ENCODE results near the gene CCDC171. TPM values are rescaled to one million over a fixed set of nuclear protein-coding genes. Genes with fewer than 3 reads are reported as not detected.

Gene CCDC171
- total RNA-seq, 2 donors from 2014 or later, result 2.0 to 3.6 TPM

DNA sequence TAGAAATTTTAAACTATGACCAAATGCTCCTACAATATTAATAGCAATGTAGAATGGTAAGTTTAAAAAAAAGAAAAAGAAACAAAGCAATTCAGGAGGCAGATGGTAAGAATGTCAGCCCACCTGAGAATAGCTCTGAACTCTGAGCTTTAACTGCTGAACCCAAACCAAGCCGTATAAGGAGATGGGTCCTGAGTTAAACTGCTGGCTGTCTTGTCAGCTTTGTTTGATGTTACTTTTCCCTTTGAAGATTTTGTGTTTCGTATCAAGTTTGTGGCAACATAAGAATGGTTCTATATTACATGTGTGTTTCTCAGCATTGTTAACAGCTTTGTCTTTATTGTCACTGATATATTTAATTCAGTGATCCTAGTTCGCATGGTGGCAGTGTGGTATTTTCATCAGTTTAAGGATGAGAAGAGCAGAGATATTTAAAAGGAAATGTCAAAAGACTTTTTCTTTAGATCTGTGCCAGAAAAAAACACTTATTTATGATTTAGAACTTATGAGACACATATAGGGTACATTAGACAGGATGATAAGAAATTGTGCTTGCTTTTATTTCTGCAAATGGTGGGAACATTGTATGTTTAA, 390.1 kb downstream of the CCDC171 start:
- no peak for ATAC-seq

DNA sequence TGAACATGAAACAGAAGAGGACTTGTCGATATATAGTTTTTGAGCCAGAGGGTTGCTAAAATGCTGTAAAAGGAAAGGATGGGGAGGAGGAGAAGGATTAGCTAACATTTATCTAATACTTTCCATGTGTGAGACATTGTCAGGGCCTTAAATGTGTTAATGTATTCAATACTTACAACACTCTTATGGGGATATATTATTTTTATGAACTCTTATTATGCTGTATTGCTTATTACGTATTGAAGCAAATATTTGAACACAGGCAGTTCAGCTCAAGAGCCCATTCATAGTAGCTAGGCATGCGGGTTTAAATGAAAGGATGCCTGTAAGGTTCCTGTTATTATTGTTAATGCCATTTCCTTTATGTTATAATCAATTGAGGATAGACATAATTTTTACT, 391.5 kb downstream of the CCDC171 start:
- Mint-ChIP-seq H3K27me3 (no peaks in the 10 kb centered on the region), H3K4me1 (ENCODE audit: low read depth in 2 of 2) (no peaks in the 10 kb centered on the region), H3K4me3 (no peak overlapping the region), H3K27ac (no peak overlapping the region), H3K9me3 (peaks cover 3% of the 10 kb centered on the region), H3K36me3 (no peaks in the 10 kb centered on the region)
- DNase-seq (ENCODE audit: low spot score) (no peak), ATAC-seq (no peak)

More for the DNA sequence above, 390.1 kb downstream of the CCDC171 start:
- Mint-ChIP-seq H3K4me1 (ENCODE audit: low read depth in 2 of 2) (no peaks in the 10 kb centered on the region), H3K27ac (no peak overlapping the region), H3K4me3 (no peak overlapping the region), H3K9me3 (no peaks in the 10 kb centered on the region), H3K27me3 (no peaks in the 10 kb centered on the region), H3K36me3 (no peaks in the 10 kb centered on the region)
- DNase-seq (ENCODE audit: low spot score), result no peak

DNA sequence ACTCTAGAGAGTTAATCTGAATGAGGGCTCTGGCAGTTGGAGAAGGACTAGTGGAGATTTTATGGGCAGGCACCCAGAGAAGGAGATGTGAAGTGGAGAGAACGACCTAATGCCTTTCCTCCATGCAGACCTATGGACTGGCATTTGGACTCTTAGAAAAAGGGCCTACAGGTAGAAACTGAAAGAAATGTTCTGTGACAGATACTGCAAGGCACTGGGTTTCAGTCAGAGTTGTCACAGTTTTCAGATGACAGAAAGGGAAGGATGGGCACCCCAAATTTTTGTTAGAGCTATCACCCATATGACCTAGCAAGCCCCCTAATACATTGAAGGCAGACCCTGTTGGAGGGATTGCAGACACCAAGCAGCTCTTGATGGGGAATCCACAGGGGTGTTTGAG, 406.8 kb downstream of the CCDC171 start:
- H3K4me1 Mint-ChIP-seq (ENCODE audit: low read depth in 2 of 2), result no peaks in the 10 kb centered on the region
- ATAC-seq, result no peak
- no peaks in the 10 kb centered on the region for H3K9me3 Mint-ChIP-seq
- no peaks in the 10 kb centered on the region for H3K27me3 Mint-ChIP-seq
- peaks cover 4% of the 10 kb centered on the region for H3K36me3 Mint-ChIP-seq
- H3K27ac Mint-ChIP-seq, result no peak overlapping the region
- no peak overlapping the region for H3K4me3 Mint-ChIP-seq
- no peak for DNase-seq (ENCODE audit: low spot score)

DNA sequence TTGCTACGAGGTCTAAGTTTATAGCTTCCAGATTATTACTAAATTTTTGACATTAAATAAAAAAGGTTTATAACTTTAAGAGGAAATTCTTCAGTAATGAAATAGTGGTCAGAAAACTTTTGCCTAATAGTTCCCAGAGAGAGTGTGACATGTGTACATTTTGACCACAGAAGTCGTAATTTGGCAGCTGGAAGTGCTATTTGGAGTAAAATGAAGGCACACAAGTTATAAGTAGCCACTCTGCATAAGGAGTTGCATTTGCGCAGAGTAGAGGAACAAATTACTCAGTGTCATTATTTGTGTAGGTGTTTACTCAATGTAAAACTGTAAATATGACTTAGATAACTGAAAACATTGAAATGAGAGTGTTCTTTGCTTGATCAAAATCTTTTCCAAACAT, 408.4 kb downstream of the CCDC171 start:
- H3K27ac Mint-ChIP-seq, result no peak overlapping the region
- H3K36me3 Mint-ChIP-seq, result no peaks in the 10 kb centered on the region
- H3K4me1 Mint-ChIP-seq (ENCODE audit: low read depth in 2 of 2), result no peaks in the 10 kb centered on the region
- no peak for DNase-seq (ENCODE audit: low spot score)
- ATAC-seq, result no peak
- H3K4me3 Mint-ChIP-seq, result no peak overlapping the region
- no peaks in the 10 kb centered on the region for H3K27me3 Mint-ChIP-seq
- no peaks in the 10 kb centered on the region for H3K9me3 Mint-ChIP-seq

DNA sequence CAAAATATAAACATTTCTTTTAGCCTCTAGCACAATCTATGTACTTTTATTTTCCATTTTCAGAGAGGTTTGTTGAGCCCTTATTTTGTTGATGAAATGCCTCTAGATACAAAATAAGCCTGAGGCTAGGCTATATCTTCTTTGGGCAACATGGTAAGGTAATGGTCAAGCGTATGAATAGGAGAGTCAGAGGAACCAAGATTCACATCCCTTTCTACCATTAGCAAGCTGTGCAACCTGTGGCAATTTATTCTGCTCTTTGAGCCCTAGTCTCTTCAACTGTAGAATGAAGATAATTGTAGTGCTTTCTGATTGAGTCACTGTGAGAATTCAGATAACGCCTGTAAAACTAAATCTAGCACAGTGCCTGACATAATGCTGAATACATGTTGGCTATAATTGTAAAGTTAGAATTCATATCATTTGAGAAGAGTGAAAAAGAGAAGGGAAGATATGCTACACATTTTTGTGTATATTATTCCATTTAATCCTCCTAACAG, 412.5 kb downstream of the CCDC171 start:
- ATAC-seq (no peak), DNase-seq (ENCODE audit: low spot score) (no peak)
- Mint-ChIP-seq H3K4me1 (ENCODE audit: low read depth in 2 of 2) (no peaks in the 10 kb centered on the region), H3K27ac (no peak overlapping the region), H3K36me3 (no peaks in the 10 kb centered on the region), H3K27me3 (no peaks in the 10 kb centered on the region), H3K4me3 (no peak overlapping the region), H3K9me3 (no peaks in the 10 kb centered on the region)

DNA sequence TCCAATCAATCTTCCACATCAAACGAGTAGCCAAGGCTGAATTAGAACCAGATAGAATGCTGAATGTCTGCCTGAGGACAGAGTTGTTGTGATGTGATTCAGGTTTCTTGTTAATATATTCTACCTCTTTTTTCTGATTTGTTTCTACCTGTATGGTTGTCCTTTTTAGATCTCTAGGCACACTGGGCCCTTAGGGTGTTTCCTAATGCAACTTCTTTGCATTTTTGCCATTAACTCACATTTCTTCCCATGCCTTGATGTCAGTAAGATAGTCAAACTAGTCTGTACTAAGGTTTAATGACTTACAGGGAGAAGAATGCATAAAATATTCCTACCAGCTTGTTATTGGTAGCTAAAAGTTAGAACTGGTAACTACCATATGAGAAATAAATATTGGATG, 413.6 kb downstream of the CCDC171 start:
- H3K27me3 Mint-ChIP-seq, result peaks cover 0 to 3% of the 10 kb centered on the region in 2 donors
- DNase-seq (ENCODE audit: low spot score) (no peak), ATAC-seq (no peak)
- no peak overlapping the region for H3K4me3 Mint-ChIP-seq
- H3K36me3 Mint-ChIP-seq, result no peaks in the 10 kb centered on the region
- no peaks in the 10 kb centered on the region for H3K9me3 Mint-ChIP-seq
- no peaks in the 10 kb centered on the region for H3K4me1 Mint-ChIP-seq (ENCODE audit: low read depth in 2 of 2)
- H3K27ac Mint-ChIP-seq, result no peak overlapping the region

DNA sequence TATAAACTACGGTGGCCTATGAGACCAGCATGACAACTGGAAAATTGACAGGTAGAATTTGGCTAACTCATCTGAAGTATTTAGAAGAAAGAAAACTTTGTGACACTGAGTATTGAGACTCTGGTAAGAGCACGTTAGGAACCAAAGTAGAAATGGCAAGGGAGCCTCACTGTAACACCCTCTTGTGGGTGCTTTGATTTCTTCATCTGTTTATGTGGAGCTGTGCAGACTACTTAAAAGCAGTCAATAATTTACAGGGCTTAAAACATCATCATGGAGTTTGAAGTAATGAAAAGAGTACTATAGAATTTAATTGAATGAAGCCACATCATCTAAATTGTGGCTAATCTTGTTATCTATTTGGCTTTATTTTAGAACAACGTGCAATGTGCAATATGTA, 414.2 kb downstream of the CCDC171 start:
- peaks cover 0 to 3% of the 10 kb centered on the region in 2 donors for H3K27me3 Mint-ChIP-seq
- H3K9me3 Mint-ChIP-seq, result no peaks in the 10 kb centered on the region
- no peaks in the 10 kb centered on the region for H3K4me1 Mint-ChIP-seq (ENCODE audit: low read depth in 2 of 2)
- no peak overlapping the region for H3K4me3 Mint-ChIP-seq
- H3K36me3 Mint-ChIP-seq, result no peaks in the 10 kb centered on the region
- no peak for ATAC-seq
- H3K27ac Mint-ChIP-seq, result no peak overlapping the region
- DNase-seq (ENCODE audit: low spot score), result no peak

DNA sequence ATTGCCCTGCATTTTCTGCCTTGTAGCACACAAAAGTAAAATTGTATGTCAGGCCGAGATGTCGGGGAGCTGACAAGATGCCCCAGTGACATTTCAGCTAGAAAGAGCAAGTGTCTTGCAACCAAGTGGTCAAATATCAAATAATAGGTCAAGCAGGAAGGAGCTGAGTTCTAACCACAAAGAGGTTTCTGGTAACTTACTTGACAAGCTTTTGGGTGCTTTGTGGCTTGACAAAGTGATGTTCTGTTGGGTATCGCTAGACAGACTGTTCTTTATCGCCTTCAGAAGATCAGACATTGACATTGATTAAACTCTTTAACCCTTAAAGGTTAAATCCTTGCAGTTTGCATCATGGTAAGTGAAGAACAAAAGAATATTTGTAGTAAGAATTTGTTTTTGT, 419.9 kb downstream of the CCDC171 start:
- DNase-seq (ENCODE audit: low spot score), result no peak
- no peak for ATAC-seq
- Mint-ChIP-seq H3K27ac (no peak overlapping the region), H3K4me1 (ENCODE audit: low read depth in 2 of 2) (peaks cover 0 to 7% of the 10 kb centered on the region in 2 donors), H3K36me3 (no peaks in the 10 kb centered on the region), H3K4me3 (no peak overlapping the region), H3K27me3 (peaks cover 0 to 16% of the 10 kb centered on the region in 2 donors), H3K9me3 (no peaks in the 10 kb centered on the region)

DNA sequence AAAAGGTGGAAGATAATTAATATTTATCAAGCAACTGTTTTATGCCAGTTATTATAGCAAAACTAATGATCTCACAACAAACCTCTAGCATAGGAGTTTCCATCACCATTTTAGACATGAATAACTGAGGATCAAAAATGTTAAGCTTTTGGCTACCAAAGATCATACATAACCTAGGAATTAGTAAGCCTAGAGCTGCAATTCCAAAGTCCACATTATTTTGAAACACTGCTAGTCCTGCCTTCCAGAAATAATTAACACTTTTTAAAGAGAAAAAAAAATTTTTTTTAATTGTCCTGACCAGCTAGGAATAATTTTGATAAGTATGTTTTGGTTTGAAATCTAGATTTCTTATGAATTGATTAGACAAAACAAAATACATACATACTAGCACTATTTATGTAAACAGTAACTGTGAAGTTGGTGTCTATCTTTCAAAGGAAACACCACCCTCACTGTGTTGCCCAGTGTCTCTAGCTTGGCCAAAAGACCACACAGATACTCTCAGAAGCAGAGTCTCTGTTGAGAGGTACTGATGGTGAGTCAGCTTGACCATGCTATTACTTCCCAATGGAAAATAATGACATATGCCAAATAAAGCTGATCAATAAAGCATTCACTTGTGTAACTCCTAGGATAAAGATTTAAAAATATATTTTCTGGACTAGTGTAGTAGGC, 422.4 kb downstream of the CCDC171 start:
- no peaks in the 10 kb centered on the region for H3K9me3 Mint-ChIP-seq
- H3K4me3 Mint-ChIP-seq, result no peak overlapping the region
- H3K27me3 Mint-ChIP-seq, result peaks cover 7 to 16% of the 10 kb centered on the region in 2 donors
- H3K4me1 Mint-ChIP-seq (ENCODE audit: low read depth in 2 of 2), result peaks cover 0 to 7% of the 10 kb centered on the region in 2 donors
- DNase-seq (ENCODE audit: low spot score) (no peak), ATAC-seq (no peak)
- H3K27ac Mint-ChIP-seq, result no peak overlapping the region
- no peaks in the 10 kb centered on the region for H3K36me3 Mint-ChIP-seq

DNA sequence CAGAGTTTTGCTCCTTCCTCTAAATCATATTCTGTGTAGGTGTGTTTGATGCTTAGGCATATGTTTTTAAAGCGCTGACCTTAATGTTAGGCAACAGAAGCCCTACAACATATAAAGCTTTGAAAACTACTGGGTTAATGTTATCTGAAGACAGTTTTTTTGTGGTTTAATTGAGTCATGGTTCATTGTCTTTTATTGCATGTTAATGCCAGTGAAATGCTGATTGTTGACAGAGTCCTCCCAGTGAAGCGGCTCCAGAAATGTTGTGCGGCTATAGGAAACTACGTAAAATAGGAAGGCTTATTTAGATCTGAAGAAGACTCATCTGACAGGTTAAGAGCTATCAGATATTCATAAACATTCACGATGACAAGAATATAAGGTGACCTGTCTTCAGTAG, 424.6 kb downstream of the CCDC171 start:
- ATAC-seq (no peak), DNase-seq (ENCODE audit: low spot score) (no peak)
- no peak overlapping the region for H3K4me3 Mint-ChIP-seq
- peaks cover 7 to 13% of the 10 kb centered on the region in 2 donors for H3K27me3 Mint-ChIP-seq
- H3K36me3 Mint-ChIP-seq, result no peaks in the 10 kb centered on the region
- H3K4me1 Mint-ChIP-seq (ENCODE audit: low read depth in 2 of 2), result peaks cover 0 to 5% of the 10 kb centered on the region in 2 donors
- no peaks in the 10 kb centered on the region for H3K9me3 Mint-ChIP-seq
- no peak overlapping the region for H3K27ac Mint-ChIP-seq

DNA sequence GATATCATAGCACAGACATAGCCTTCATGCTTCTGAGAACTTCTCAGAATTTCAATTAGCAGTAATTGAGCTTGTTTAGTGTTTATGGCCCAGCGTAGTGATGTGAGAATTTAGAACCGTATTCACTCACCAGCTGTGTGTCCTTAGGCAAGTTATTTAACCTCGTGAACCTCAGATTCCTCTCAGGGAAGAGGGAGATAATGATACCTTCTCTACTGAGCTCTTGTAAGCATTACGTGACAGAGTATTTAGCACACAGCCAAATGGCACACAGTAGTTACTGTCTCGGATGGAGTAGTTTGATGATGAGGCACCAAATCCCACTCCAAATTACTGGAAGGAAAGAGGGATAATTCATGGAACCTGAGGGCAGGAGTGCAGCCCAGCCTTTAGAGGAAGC, 429.3 kb downstream of the CCDC171 start:
- no peaks in the 10 kb centered on the region for H3K9me3 Mint-ChIP-seq
- H3K27ac Mint-ChIP-seq, result no peak overlapping the region
- ATAC-seq (no peak), DNase-seq (ENCODE audit: low spot score) (no peak)
- no peak overlapping the region for H3K4me3 Mint-ChIP-seq
- H3K36me3 Mint-ChIP-seq, result no peaks in the 10 kb centered on the region
- H3K4me1 Mint-ChIP-seq (ENCODE audit: low read depth in 2 of 2), result no peaks in the 10 kb centered on the region
- H3K27me3 Mint-ChIP-seq, result peaks cover 4 to 7% of the 10 kb centered on the region in 2 donors

DNA sequence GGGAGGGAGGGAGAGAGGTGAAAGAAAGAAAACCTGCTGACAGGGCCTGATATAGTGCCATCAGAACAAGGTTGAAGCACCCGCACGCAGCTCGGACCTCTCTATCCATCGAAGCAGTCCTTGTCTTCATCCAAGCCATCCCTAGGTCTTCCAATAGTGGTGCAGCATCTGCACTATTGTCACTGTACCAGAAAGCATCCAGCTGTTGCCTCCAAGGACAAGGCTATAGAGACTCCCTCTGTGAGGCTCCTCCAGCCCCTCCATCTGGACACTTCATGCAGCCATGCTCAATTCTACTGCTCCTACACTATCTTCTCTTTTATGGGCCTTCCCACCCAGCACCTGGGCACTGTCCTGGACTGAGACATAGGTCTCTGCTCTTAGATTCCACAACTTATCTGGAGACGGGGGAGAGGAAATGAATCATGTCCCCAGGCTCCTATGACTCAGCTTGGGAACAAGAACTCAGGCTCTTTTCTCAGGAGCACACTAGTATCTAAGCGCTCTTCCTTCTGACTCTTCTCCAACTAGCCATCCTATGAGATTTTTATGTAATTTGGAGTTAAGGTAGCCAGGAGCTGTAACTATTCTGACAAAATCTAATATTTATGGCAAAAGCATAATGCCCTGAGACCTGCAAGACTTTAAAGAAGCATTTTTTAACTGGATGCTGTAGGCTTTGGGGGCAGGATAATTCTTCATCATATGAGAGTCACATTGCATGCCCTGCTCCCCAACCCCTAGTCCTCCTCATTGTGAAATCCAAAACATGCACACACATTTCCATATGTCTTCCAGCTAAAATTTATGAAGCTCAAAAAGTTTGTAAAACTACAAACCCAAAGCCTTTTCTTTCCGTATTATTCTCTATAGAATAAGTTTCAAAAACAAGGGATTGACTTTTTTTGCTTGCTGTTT, 446.8 kb downstream of the CCDC171 start:
- peaks cover 0 to 9% of the 10 kb centered on the region in 2 donors for H3K27me3 Mint-ChIP-seq
- DNase-seq (ENCODE audit: low spot score) (no peak), ATAC-seq (peak in 1 of 2 donors; percentile 19)
- no peak overlapping the region for H3K4me3 Mint-ChIP-seq
- no peaks in the 10 kb centered on the region for H3K36me3 Mint-ChIP-seq
- H3K4me1 Mint-ChIP-seq (ENCODE audit: low read depth in 2 of 2), result no peaks in the 10 kb centered on the region
- H3K9me3 Mint-ChIP-seq, result peaks cover 9% of the 10 kb centered on the region
- no peak overlapping the region for H3K27ac Mint-ChIP-seq

DNA sequence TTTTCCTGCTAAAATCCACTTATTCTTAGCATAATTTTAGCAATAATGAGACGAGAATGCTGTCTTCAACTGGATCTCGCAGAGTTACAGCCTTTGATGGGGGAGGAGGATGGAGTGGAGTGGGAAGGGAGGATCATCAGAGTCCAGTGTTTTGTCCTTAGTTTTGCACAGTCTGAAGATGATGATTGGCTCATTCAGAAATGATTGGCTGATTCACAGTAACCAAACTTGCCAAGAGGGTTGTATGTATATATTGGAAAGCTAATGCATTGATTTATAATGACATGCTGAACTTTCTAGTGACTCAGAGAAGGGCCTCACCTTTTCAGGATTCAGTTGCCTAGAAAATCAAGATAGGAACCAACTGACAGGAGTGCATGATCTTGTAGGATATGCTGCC, 448.0 kb downstream of the CCDC171 start:
- H3K4me1 Mint-ChIP-seq (ENCODE audit: low read depth in 2 of 2), result no peaks in the 10 kb centered on the region
- H3K27ac Mint-ChIP-seq, result no peak overlapping the region
- peaks cover 0 to 6% of the 10 kb centered on the region in 2 donors for H3K27me3 Mint-ChIP-seq
- H3K4me3 Mint-ChIP-seq, result no peak overlapping the region
- DNase-seq (ENCODE audit: low spot score), result no peak
- H3K9me3 Mint-ChIP-seq, result peaks cover 6% of the 10 kb centered on the region
- no peak for ATAC-seq
- H3K36me3 Mint-ChIP-seq, result no peaks in the 10 kb centered on the region

DNA sequence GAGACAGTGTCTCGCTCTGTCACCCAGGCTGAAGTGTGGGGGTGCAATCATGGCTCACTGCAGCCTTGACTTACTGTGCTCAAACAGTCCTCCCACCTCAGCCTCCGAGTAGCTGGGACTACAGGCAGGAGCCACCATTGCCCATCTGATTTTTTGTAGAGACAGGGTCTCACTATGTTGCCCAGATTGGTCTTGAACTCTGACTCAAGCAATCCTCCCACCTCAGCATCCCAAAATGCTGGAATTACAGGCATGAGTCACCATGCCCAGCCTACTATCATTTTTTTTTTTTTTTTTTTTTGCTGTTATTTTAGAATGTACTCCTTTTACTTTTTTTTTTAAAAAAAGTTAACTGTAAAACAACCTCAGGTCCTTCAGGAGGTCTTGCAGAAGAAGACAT, 449.0 kb downstream of the CCDC171 start:
- Mint-ChIP-seq H3K27ac (no peak overlapping the region), H3K4me1 (ENCODE audit: low read depth in 2 of 2) (no peaks in the 10 kb centered on the region), H3K36me3 (no peaks in the 10 kb centered on the region), H3K4me3 (no peak overlapping the region), H3K9me3 (peaks cover 3% of the 10 kb centered on the region), H3K27me3 (peaks cover 0 to 2% of the 10 kb centered on the region in 2 donors)
- ATAC-seq (no peak), DNase-seq (ENCODE audit: low spot score) (no peak)
